Activated naive CD4-positive, alpha-beta T cell treated with anti-CD3 and anti-CD28 coated beads, Interleukin-2, amount 10 ng/mL, durations not matched to agents 7 days and 5 days (primary cell): Measurements from ENCODE around the gene TBL1X.

Experiments
- CTCF ChIA-PET: fragments of 350-600 bp; sonication (Branson Sonifier 250); formaldehyde crosslinking; loops from one replicate; lab custom pipeline; 2021; ENCODE audit warnings: antibody characterized with exemption; lab: Charles Lee
- DNase-seq: peaks from one replicate; pipeline ENCODE4 v3.0.0-alpha.2; 2020
- H3K27ac Mint-ChIP-seq: one replicate; pipeline ENCODE4 v1.8.0; 2021; ENCODE audit warnings: mild to moderate bottlenecking, moderate library complexity, mixed read lengths
- H3K27me3 Mint-ChIP-seq: one replicate; pipeline ENCODE4 v1.8.0; 2021; ENCODE audit warnings: mild to moderate bottlenecking, mixed read lengths
- H3K36me3 Mint-ChIP-seq: one replicate; pipeline ENCODE4 v1.8.0; 2021; ENCODE audit warnings: mixed read lengths
- H3K4me1 Mint-ChIP-seq: one replicate; pipeline ENCODE4 v1.8.0; 2021; ENCODE audit warnings: mixed read lengths
- H3K4me3 Mint-ChIP-seq: one replicate; pipeline ENCODE4 v1.8.0; 2021; ENCODE audit warnings: mild to moderate bottlenecking, moderate library complexity, mixed read lengths
- H3K9me3 Mint-ChIP-seq: one replicate; pipeline ENCODE4 v1.8.0; 2021; ENCODE audit warnings: mixed read lengths

Gene TBL1X

GRCh38 chrX:9495496-9495895, 30.6 kb downstream of the TBL1X start:
- no peak overlapping the region for H3K4me3 Mint-ChIP-seq
- CTCF ChIA-PET = no interaction called here
- DNase-seq = no peak
- H3K4me1 Mint-ChIP-seq = peaks cover 4% of the 10 kb centered on the region
- no peaks in the 10 kb centered on the region for H3K27me3 Mint-ChIP-seq
- H3K27ac Mint-ChIP-seq = no peak overlapping the region
- peaks cover 13% of the 10 kb centered on the region for H3K36me3 Mint-ChIP-seq
- H3K9me3 Mint-ChIP-seq = no peaks in the 10 kb centered on the region

GRCh38 chrX:9498236-9498635, 33.4 kb downstream of the TBL1X start:
- Mint-ChIP-seq H3K27ac (no peak overlapping the region), H3K4me3 (no peak overlapping the region), H3K4me1 (peaks cover 4% of the 10 kb centered on the region), H3K27me3 (no peaks in the 10 kb centered on the region), H3K36me3 (peaks cover 28% of the 10 kb centered on the region), H3K9me3 (no peaks in the 10 kb centered on the region)
- CTCF ChIA-PET = no interaction called here
- DNase-seq = no peak

GRCh38 chrX:9500584-9500983, 35.7 kb downstream of the TBL1X start:
- no peak overlapping the region for H3K27ac Mint-ChIP-seq
- peaks cover 42% of the 10 kb centered on the region for H3K36me3 Mint-ChIP-seq
- H3K27me3 Mint-ChIP-seq = no peaks in the 10 kb centered on the region
- no peak for DNase-seq
- H3K4me3 Mint-ChIP-seq = no peak overlapping the region
- CTCF ChIA-PET = no interaction called here
- no peaks in the 10 kb centered on the region for H3K4me1 Mint-ChIP-seq
- H3K9me3 Mint-ChIP-seq = peaks cover 5% of the 10 kb centered on the region

- peaks cover 42% of the 10 kb centered on the region for H3K36me3 Mint-ChIP-seq
Measured at GRCh38 chrX:9501362-9501761, 36.5 kb downstream of the TBL1X start.

GRCh38 chrX:9503261-9503660, 38.4 kb downstream of the TBL1X start:
- peaks cover 8% of the 10 kb centered on the region for H3K9me3 Mint-ChIP-seq
- H3K36me3 Mint-ChIP-seq = peaks cover 45% of the 10 kb centered on the region
- no peak overlapping the region for H3K27ac Mint-ChIP-seq
- CTCF ChIA-PET = no interaction called here
- H3K27me3 Mint-ChIP-seq = no peaks in the 10 kb centered on the region
- no peak overlapping the region for H3K4me3 Mint-ChIP-seq
- no peak for DNase-seq
- H3K4me1 Mint-ChIP-seq = no peaks in the 10 kb centered on the region

More at GRCh38 chrX:9501362-9501761, 36.5 kb downstream of the TBL1X start:
- CTCF ChIA-PET = no interaction called here
- Mint-ChIP-seq H3K4me3 (no peak overlapping the region), H3K9me3 (peaks cover 5% of the 10 kb centered on the region), H3K27me3 (no peaks in the 10 kb centered on the region), H3K4me1 (no peaks in the 10 kb centered on the region), H3K27ac (no peak overlapping the region)
- no peak for DNase-seq

- peaks cover 5% of the 10 kb centered on the region for H3K9me3 Mint-ChIP-seq
- no peak overlapping the region for H3K4me3 Mint-ChIP-seq
- H3K27ac Mint-ChIP-seq = no peak overlapping the region
- CTCF ChIA-PET = no interaction called here
- DNase-seq = no peak
- H3K36me3 Mint-ChIP-seq = peaks cover 38% of the 10 kb centered on the region
- H3K27me3 Mint-ChIP-seq = no peaks in the 10 kb centered on the region
- peaks cover 12% of the 10 kb centered on the region for H3K4me1 Mint-ChIP-seq
Measured at GRCh38 chrX:9510366-9510765, 45.5 kb downstream of the TBL1X start.

- Mint-ChIP-seq H3K9me3 (peaks cover 5% of the 10 kb centered on the region), H3K4me1 (peaks cover 18% of the 10 kb centered on the region), H3K4me3 (no peak overlapping the region), H3K36me3 (peaks cover 36% of the 10 kb centered on the region), H3K27me3 (no peaks in the 10 kb centered on the region), H3K27ac (no peak overlapping the region)
- no peak for DNase-seq
- CTCF ChIA-PET = no interaction called here
Measured at GRCh38 chrX:9510980-9511379, 46.1 kb downstream of the TBL1X start.

GRCh38 chrX:9515489-9515888, 50.6 kb downstream of the TBL1X start:
- peaks cover 27% of the 10 kb centered on the region for H3K4me1 Mint-ChIP-seq
- CTCF ChIA-PET = no interaction called here
- DNase-seq = no peak
- peak overlapping the region; percentile 81 for H3K27ac Mint-ChIP-seq
- H3K9me3 Mint-ChIP-seq = peaks cover 2% of the 10 kb centered on the region
- no peak overlapping the region for H3K4me3 Mint-ChIP-seq
- no peaks in the 10 kb centered on the region for H3K27me3 Mint-ChIP-seq
- peaks cover 27% of the 10 kb centered on the region for H3K36me3 Mint-ChIP-seq

- Mint-ChIP-seq H3K36me3 (peaks cover 26% of the 10 kb centered on the region), H3K27ac (peak overlapping the region; percentile 4), H3K27me3 (no peaks in the 10 kb centered on the region), H3K4me3 (no peak overlapping the region), H3K9me3 (peaks cover 2% of the 10 kb centered on the region), H3K4me1 (peaks cover 27% of the 10 kb centered on the region)
- CTCF ChIA-PET = no interaction called here
- peak; percentile 20 for DNase-seq
Measured at GRCh38 chrX:9515973-9516538, 51.2 kb downstream of the TBL1X start.

- Mint-ChIP-seq H3K27me3 (no peaks in the 10 kb centered on the region), H3K4me1 (peaks cover 27% of the 10 kb centered on the region), H3K36me3 (peaks cover 21% of the 10 kb centered on the region), H3K4me3 (no peak overlapping the region), H3K9me3 (peaks cover 2% of the 10 kb centered on the region), H3K27ac (no peak overlapping the region)
- no peak for DNase-seq
- CTCF ChIA-PET = no interaction called here
Measured at GRCh38 chrX:9516635-9517034, 51.8 kb downstream of the TBL1X start.

- no peak for DNase-seq
- CTCF ChIA-PET = no interaction called here
- peaks cover 2% of the 10 kb centered on the region for H3K9me3 Mint-ChIP-seq
- H3K27ac Mint-ChIP-seq = no peak overlapping the region
- no peaks in the 10 kb centered on the region for H3K27me3 Mint-ChIP-seq
- no peak overlapping the region for H3K4me3 Mint-ChIP-seq
- H3K36me3 Mint-ChIP-seq = peaks cover 18% of the 10 kb centered on the region
- H3K4me1 Mint-ChIP-seq = peaks cover 27% of the 10 kb centered on the region
Measured at GRCh38 chrX:9518051-9518450, 53.2 kb downstream of the TBL1X start.

- no peak for DNase-seq
- H3K27me3 Mint-ChIP-seq = no peaks in the 10 kb centered on the region
- H3K4me1 Mint-ChIP-seq = peaks cover 25% of the 10 kb centered on the region
- no peaks in the 10 kb centered on the region for H3K9me3 Mint-ChIP-seq
- H3K27ac Mint-ChIP-seq = no peak overlapping the region
- peaks cover 12% of the 10 kb centered on the region for H3K36me3 Mint-ChIP-seq
- H3K4me3 Mint-ChIP-seq = no peak overlapping the region
- CTCF ChIA-PET = no interaction called here
Measured at GRCh38 chrX:9518889-9519288, 54.0 kb downstream of the TBL1X start.

- H3K4me1 Mint-ChIP-seq = peaks cover 27% of the 10 kb centered on the region
Measured at GRCh38 chrX:9519546-9520216, 54.8 kb downstream of the TBL1X start.

GRCh38 chrX:9520217-9520590, 55.3 kb downstream of the TBL1X start:
- no peaks in the 10 kb centered on the region for H3K27me3 Mint-ChIP-seq
- CTCF ChIA-PET = no interaction called here

More at GRCh38 chrX:9519546-9520216, 54.8 kb downstream of the TBL1X start:
- no peak overlapping the region for H3K4me3 Mint-ChIP-seq
- no peak for DNase-seq
- no peaks in the 10 kb centered on the region for H3K9me3 Mint-ChIP-seq
- no peaks in the 10 kb centered on the region for H3K27me3 Mint-ChIP-seq
- no peak overlapping the region for H3K27ac Mint-ChIP-seq
- H3K36me3 Mint-ChIP-seq = peaks cover 7% of the 10 kb centered on the region
- CTCF ChIA-PET = no interaction called here

GRCh38 chrX:9522378-9523155, 57.7 kb downstream of the TBL1X start:
- no peaks in the 10 kb centered on the region for H3K36me3 Mint-ChIP-seq
- H3K4me3 Mint-ChIP-seq = no peak overlapping the region
- no peak overlapping the region for H3K27ac Mint-ChIP-seq
- H3K9me3 Mint-ChIP-seq = no peaks in the 10 kb centered on the region
- no peaks in the 10 kb centered on the region for H3K27me3 Mint-ChIP-seq
- H3K4me1 Mint-ChIP-seq = peaks cover 22% of the 10 kb centered on the region
- DNase-seq = no peak
- CTCF ChIA-PET = no interaction called here

More at GRCh38 chrX:9520217-9520590, 55.3 kb downstream of the TBL1X start:
- H3K4me1 Mint-ChIP-seq = peaks cover 26% of the 10 kb centered on the region
- peaks cover 4% of the 10 kb centered on the region for H3K36me3 Mint-ChIP-seq
- H3K4me3 Mint-ChIP-seq = no peak overlapping the region
- no peak for DNase-seq
- H3K9me3 Mint-ChIP-seq = no peaks in the 10 kb centered on the region
- H3K27ac Mint-ChIP-seq = no peak overlapping the region
